NB4 (cell line): ENCODE results near the gene USP27X.

Source experiments
- CTCF ChIP-seq: IDR thresholded peaks from one replicate; pipeline ENCODE4 v1.5.1; 2012; ENCODE audit warnings: low read depth, low read length
- MAX ChIP-seq: IDR thresholded peaks from 2 replicates; pipeline ENCODE4 v1.6.1; 2011; ENCODE audit warnings: low read depth, low read length
- MYC ChIP-seq: IDR thresholded peaks from 2 replicates; pipeline ENCODE4 v1.6.1; 2011; ENCODE audit warnings: low read depth, low read length
- POLR2A ChIP-seq: IDR thresholded peaks from 2 replicates; pipeline ENCODE4 v1.6.1; 2011; ENCODE audit warnings: mild to moderate bottlenecking; ENCODE audit not compliant: insufficient read length; ENCODE audit errors: extremely low read depth

DNA sequence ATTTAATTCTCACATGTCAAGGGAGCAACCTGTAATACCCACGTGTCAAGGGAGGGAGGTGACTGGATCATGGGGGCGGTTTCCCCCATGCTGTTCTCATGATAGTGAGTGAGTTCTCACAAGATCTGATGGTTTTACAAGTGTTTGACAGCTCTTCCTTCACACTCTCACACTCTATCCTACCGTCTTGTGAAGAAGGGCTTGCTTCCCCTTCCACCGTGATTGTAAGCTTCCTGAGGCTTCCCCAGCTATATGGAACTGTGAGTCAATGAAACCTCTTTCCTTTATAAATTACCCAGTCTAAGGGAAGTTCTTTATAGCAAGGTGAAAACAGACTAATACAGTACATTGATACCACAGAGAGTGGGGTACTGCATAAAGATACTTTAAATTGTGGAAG, 17.7 kb downstream of the USP27X start:
- no peak for TF ChIP-seq CTCF
- TF ChIP-seq POLR2A = no peak
- TF ChIP-seq MAX = no peak
- no peak for TF ChIP-seq MYC
